IMR-90 (cell line): Measurements from ENCODE around the gene OPRL1.

Experiments
- BHLHE40 ChIP-seq: fragments of 150-350 bp; IDR thresholded peaks from 2 replicates; pipeline ENCODE4 v1.6.1; 2016; ENCODE audit warnings: mild to moderate bottlenecking, low read depth, low read length
- CHD1 ChIP-seq: IDR thresholded peaks from 2 replicates; pipeline ENCODE4 v1.6.1; 2012; ENCODE audit warnings: low read depth, low read length, improper control_type of control experiment
- CTCF ChIP-seq: conservative IDR thresholded peaks from 2 replicates; pipeline ENCODE4 v1.5.1; 2012; ENCODE audit warnings: mild to moderate bottlenecking, low read depth, low read length, improper control_type of control experiment
- ELK1 ChIP-seq: fragments of 150-350 bp; IDR thresholded peaks from 2 replicates; pipeline ENCODE4 v1.6.1; 2016; ENCODE audit warnings: low read depth, mild to moderate bottlenecking, low read length, moderate library complexity, borderline replicate concordance
- FOS ChIP-seq: fragments of 150-350 bp; IDR thresholded peaks from 2 replicates; pipeline ENCODE4 v1.6.1; 2016; ENCODE audit warnings: low read depth, low read length
- MXI1 ChIP-seq: IDR thresholded peaks from 2 replicates; pipeline ENCODE4 v1.6.1; 2012; ENCODE audit warnings: low read depth, mild to moderate bottlenecking, low read length, moderate library complexity, borderline replicate concordance
- NFE2L2 ChIP-seq: fragments of 150-350 bp; IDR thresholded peaks from 2 replicates; pipeline ENCODE4 v1.6.1; 2016; ENCODE audit warnings: low read depth, mild to moderate bottlenecking, low read length
- POLR2A ChIP-seq: IDR thresholded peaks from 2 replicates; pipeline ENCODE4 v1.6.1; 2012; ENCODE audit warnings: mild to moderate bottlenecking, low read depth, low read length
- RAD21 ChIP-seq: IDR thresholded peaks from 2 replicates; pipeline ENCODE4 v1.6.1; 2012; ENCODE audit warnings: low read length, improper control_type of control experiment
- RFX5 ChIP-seq: IDR thresholded peaks from 2 replicates; pipeline ENCODE4 v1.8.0; 2012; ENCODE audit warnings: low read depth, mild to moderate bottlenecking, low read length, moderate library complexity
- SMC3 ChIP-seq: fragments of 150-350 bp; IDR thresholded peaks from 2 replicates; pipeline ENCODE4 v1.6.1; 2016; ENCODE audit warnings: low read depth, mild to moderate bottlenecking, antibody characterized with exemption, low read length, moderate library complexity

- TF ChIP-seq CTCF (no peak), RFX5 (no peak), MXI1 (no peak), BHLHE40 (no peak), ELK1 (no peak), SMC3 (no peak), CHD1 (no peak), FOS (no peak), RAD21 (no peak), POLR2A (no peak), NFE2L2 (no peak)
Measured at GRCh38 chr20:64140061-64140931, 60.4 kb downstream of the OPRL1 start.
